GM18498 (cell line): ENCODE results near the gene OPTN.
A peak's percentile ranks its signal among the peaks of the same experiment; 100 is the strongest.
"Not testable (repeated sequence)": the region's sequence is repeated elsewhere in the genome, so short reads cannot be mapped to it uniquely, and the experiment has no call there.

Source experiments
- ATAC-seq: cut with Tn5 transposase; IDR thresholded peaks from one replicate; pipeline ENCODE4 v1.9.1; 2021; ENCODE audit warnings: mild to moderate bottlenecking, moderate library complexity; ENCODE audit not compliant: unreplicated experiment

Gene OPTN

GRCh38 chr10:13118784-13119410 lies 18.9 kb downstream of the OPTN start:
- no peak for ATAC-seq

- ATAC-seq, result no peak
These were observed 21.0 kb downstream of the OPTN start for GRCh38 chr10:13120786-13121499.

GRCh38 chr10:13121500-13121854 lies 21.5 kb downstream of the OPTN start:
- ATAC-seq, result no peak

GRCh38 chr10:13136651-13137050 lies 36.7 kb downstream of the OPTN start:
- no peak for ATAC-seq

GRCh38 chr10:13139150-13139549 lies 39.2 kb downstream of the OPTN start:
- ATAC-seq, result no peak

- no peak for ATAC-seq
These were observed 39.7 kb downstream of the OPTN start for GRCh38 chr10:13139676-13140075.

GRCh38 chr10:13140627-13141190 lies 40.7 kb downstream of the OPTN start:
- no peak for ATAC-seq

GRCh38 chr10:13143766-13144165 lies 43.8 kb downstream of the OPTN start:
- no peak for ATAC-seq

GRCh38 chr10:13144814-13145213 lies 44.9 kb downstream of the OPTN start:
- ATAC-seq, result no peak

- ATAC-seq, result no peak
These were observed 46.4 kb downstream of the OPTN start for GRCh38 chr10:13146379-13146778.

GRCh38 chr10:13147161-13147560 lies 47.2 kb downstream of the OPTN start:
- no peak for ATAC-seq

GRCh38 chr10:13152296-13152695 lies 52.3 kb downstream of the OPTN start:
- ATAC-seq, result no peak

GRCh38 chr10:13155860-13156259 lies 55.9 kb downstream of the OPTN start:
- not testable (repeated sequence) for ATAC-seq

GRCh38 chr10:13158401-13158800 lies 58.4 kb downstream of the OPTN start:
- ATAC-seq, result no peak

- ATAC-seq, result peak; percentile 100
These were observed 61.2 kb downstream of the OPTN start, which contains the start of gene MCM10 for GRCh38 chr10:13160934-13161856. MCM10 (plus strand) TSS chr10:13161558; CDS start chr10:13164203, 2,645 bp downstream.

- peak; percentile 4 for ATAC-seq
These were observed 61.9 kb downstream of the OPTN start for GRCh38 chr10:13161857-13162271.

GRCh38 chr10:13163859-13164258 lies 63.9 kb downstream of the OPTN start:
- ATAC-seq, result no peak

GRCh38 chr10:13165177-13165576 lies 65.2 kb downstream of the OPTN start:
- ATAC-seq, result no peak

GRCh38 chr10:13167568-13167967 lies 67.6 kb downstream of the OPTN start:
- ATAC-seq, result no peak

- ATAC-seq, result no peak
These were observed 68.8 kb downstream of the OPTN start for GRCh38 chr10:13168781-13169180.

- ATAC-seq, result no peak
These were observed 73.7 kb downstream of the OPTN start for GRCh38 chr10:13173616-13174015.
